H9 (cell line): ENCODE results near the gene FARP1. TPM values are rescaled to one million over a fixed set of nuclear protein-coding genes. Genes with fewer than 3 reads are reported as not detected.

Source experiments
- DNase-seq: peaks from one replicate; pipeline ENCODE4 v3.0.0-alpha.2; 2017
- H2AFZ ChIP-seq: one replicate; pipeline ENCODE4 v1.6.1; 2013; ENCODE audit warnings: mild to moderate bottlenecking, low read length, control low read depth, moderate library complexity
- H2AK5ac ChIP-seq: 2 replicates; pipeline ENCODE4 v1.6.1; 2013; ENCODE audit warnings: low read length, control low read depth, mixed read lengths; ENCODE audit not compliant: insufficient read length
- H2BK120ac ChIP-seq: one replicate; pipeline ENCODE4 v1.6.1; 2013; ENCODE audit warnings: low read depth, mild to moderate bottlenecking, low read length, control low read depth, inconsistent platforms; ENCODE audit not compliant: poor library complexity, severe bottlenecking
- H2BK12ac ChIP-seq: 2 replicates; pipeline ENCODE4 v1.6.1; 2013; ENCODE audit warnings: low read length, control low read depth, mixed read lengths, low read depth; ENCODE audit not compliant: insufficient read length
- H2BK15ac ChIP-seq: 2 replicates; pipeline ENCODE4 v1.6.1; 2013; ENCODE audit warnings: low read depth, low read length, control low read depth
- H2BK20ac ChIP-seq: one replicate; pipeline ENCODE4 v1.6.1; 2013; ENCODE audit warnings: low read depth, mild to moderate bottlenecking, low read length, control low read depth, inconsistent platforms; ENCODE audit not compliant: poor library complexity, severe bottlenecking
- H2BK5ac ChIP-seq: 2 replicates; pipeline ENCODE4 v1.6.1; 2013; ENCODE audit warnings: low read length, control low read depth, mixed read lengths; ENCODE audit not compliant: insufficient read length
- H3K14ac ChIP-seq: 2 replicates; pipeline ENCODE4 v1.6.1; 2013; ENCODE audit warnings: low read length, control low read depth; ENCODE audit not compliant: insufficient read depth
- H3K18ac ChIP-seq: 2 replicates; pipeline ENCODE4 v1.6.1; 2013; ENCODE audit warnings: low read depth, mild to moderate bottlenecking, mixed read lengths, low read length, control low read depth; ENCODE audit not compliant: insufficient read length
- H3K23ac ChIP-seq: 2 replicates; pipeline ENCODE4 v1.6.1; 2013; ENCODE audit warnings: low read length, control low read depth, mixed read lengths, low read depth; ENCODE audit not compliant: insufficient read length
- H3K23me2 ChIP-seq: 2 replicates; pipeline ENCODE4 v1.6.1; 2013; ENCODE audit warnings: low read depth, mild to moderate bottlenecking, mixed read lengths, low read length, control low read depth; ENCODE audit not compliant: insufficient read length, poor library complexity, severe bottlenecking
- H3K27ac ChIP-seq: 2 replicates; pipeline ENCODE4 v1.5.1; 2013; ENCODE audit warnings: low read length, control low read depth, mixed read lengths, low read depth; ENCODE audit not compliant: insufficient read length
- H3K27me3 ChIP-seq: 2 replicates; pipeline ENCODE4 v1.6.1; 2013; ENCODE audit warnings: low read length, control low read depth, inconsistent platforms; ENCODE audit not compliant: insufficient read depth
- H3K4ac ChIP-seq: 2 replicates; pipeline ENCODE4 v1.6.1; 2013; ENCODE audit warnings: low read depth, mild to moderate bottlenecking, control low read depth, inconsistent platforms, low read length, moderate library complexity
- H3K4me1 ChIP-seq: 2 replicates; pipeline ENCODE4 v1.6.1; 2013; ENCODE audit warnings: low read length, control low read depth, inconsistent platforms; ENCODE audit not compliant: insufficient read depth
- H3K4me2 ChIP-seq: 2 replicates; pipeline ENCODE4 v1.6.1; 2013; ENCODE audit warnings: low read length, control low read depth, mixed read lengths; ENCODE audit not compliant: insufficient read length, insufficient read depth
- H3K56ac ChIP-seq: 2 replicates; pipeline ENCODE4 v1.6.1; 2013; ENCODE audit warnings: low read depth, mild to moderate bottlenecking, mixed read lengths, low read length, control low read depth; ENCODE audit not compliant: insufficient read length
- H3K79me1 ChIP-seq: 2 replicates; pipeline ENCODE4 v1.6.1; 2013; ENCODE audit warnings: low read depth, mild to moderate bottlenecking, moderate library complexity, low read length, control low read depth, inconsistent platforms; ENCODE audit not compliant: insufficient read depth, poor library complexity, severe bottlenecking
- H3K79me2 ChIP-seq: 2 replicates; pipeline ENCODE4 v1.6.1; 2013; ENCODE audit warnings: low read length, control low read depth, inconsistent platforms; ENCODE audit not compliant: insufficient read depth
- H3K9ac ChIP-seq: 2 replicates; pipeline ENCODE4 v1.6.1; 2013; ENCODE audit warnings: low read length, control low read depth, mixed read lengths; ENCODE audit not compliant: insufficient read length; ENCODE audit errors: extremely low read depth
- H3K9me3 ChIP-seq: one replicate; pipeline ENCODE4 v1.6.1; 2013; ENCODE audit warnings: low read depth, low read length, inconsistent platforms; ENCODE audit not compliant: control insufficient read depth
- H3T11ph ChIP-seq: one replicate; pipeline ENCODE4 v1.6.1; 2013; ENCODE audit warnings: mild to moderate bottlenecking, low read length, control low read depth, inconsistent platforms
- H4K20me1 ChIP-seq: one replicate; pipeline ENCODE4 v1.6.1; 2013; ENCODE audit not compliant: control insufficient read depth, insufficient read length, insufficient read depth
- H4K5ac ChIP-seq: 2 replicates; pipeline ENCODE4 v1.6.1; 2013; ENCODE audit warnings: low read depth, mild to moderate bottlenecking, mixed read lengths, low read length, control low read depth; ENCODE audit not compliant: insufficient read length
- H4K8ac ChIP-seq: replicated peaks from 2 replicates; pipeline ENCODE4 v1.6.1; 2013; ENCODE audit warnings: low read length, control low read depth, mixed read lengths, low read depth; ENCODE audit not compliant: insufficient read length
- H4K91ac ChIP-seq: 2 replicates; pipeline ENCODE4 v1.6.1; 2013; ENCODE audit warnings: low read depth, mild to moderate bottlenecking, moderate library complexity, mixed read lengths, low read length, control low read depth; ENCODE audit not compliant: insufficient read length
- H3K27ac Mint-ChIP-seq, 3 experiments: 2 replicates in 2 of 3; 3 replicates in 1 of 3; pipeline ENCODE4 v1.8.0; 2020 to 2021; ENCODE audit warnings: mixed read lengths in 3 of 3, mild to moderate bottlenecking in 1 of 3, moderate library complexity in 1 of 3
- H3K27me3 Mint-ChIP-seq: 2 replicates; pipeline ENCODE4 v1.8.0; 2021; ENCODE audit warnings: low read depth, mild to moderate bottlenecking, moderate library complexity, mixed read lengths
- H3K36me3 Mint-ChIP-seq, 3 experiments: 2 replicates in 2 of 3; 3 replicates in 1 of 3; pipeline ENCODE4 v1.8.0; 2020 to 2021; ENCODE audit warnings: low read depth in 3 of 3, mixed read lengths in 3 of 3; ENCODE audit not compliant: insufficient read depth in 1 of 3
- H3K4me1 Mint-ChIP-seq, 2 experiments: 2 replicates each; pipeline ENCODE4 v1.8.0; 2020; ENCODE audit warnings: mixed read lengths in 2 of 2
- H3K4me3 Mint-ChIP-seq, 2 experiments: 2 replicates in 1 of 2; 3 replicates in 1 of 2; pipeline ENCODE4 v1.8.0; 2020 to 2021; ENCODE audit warnings: mild to moderate bottlenecking in 2 of 2, mixed read lengths in 2 of 2, moderate library complexity in 1 of 2
- H3K9me3 Mint-ChIP-seq, 2 experiments: 2 replicates in 1 of 2; 3 replicates in 1 of 2; pipeline ENCODE4 v1.8.0; 2020; ENCODE audit warnings: mild to moderate bottlenecking in 2 of 2, mixed read lengths in 2 of 2, moderate library complexity in 1 of 2
- CTCF ChIP-seq: fragments of 200-600 bp; sonication (generic); conservative IDR thresholded peaks from 3 replicates; pipeline ENCODE4 v1.8.0; 2021; ENCODE audit warnings: antibody characterized with exemption, mild to moderate bottlenecking
- WGBS: extraction: QIAGEN DNeasy Blood & Tissue Kit; methylation state at CpG from one replicate; pipeline ENCODE4 v1.1.7; 2013; ENCODE audit warnings: missing lambda C conversion rate, low lambda C conversion rate, mixed read lengths; ENCODE audit not compliant: insufficient read length; ENCODE audit errors: extremely low coverage; 5-methylcytosine and 5-hydroxymethylcytosine counted together
- total RNA-seq: library from RNA; stranded (reverse); gene quantifications from 2 replicates; pipeline ENCODE4 v1.2.1, GENCODE V29; 2021

Gene FARP1
- total RNA-seq, 1 experiment from 2014 or later: 95.9 TPM

- H3K4me1 Mint-ChIP-seq: peaks cover 81 to 90% of the 10 kb centered on the region in 2 experiments
- H3K4me2 ChIP-seq: no peak overlapping the region
- H3K56ac ChIP-seq: no peak overlapping the region
- H3T11ph ChIP-seq: no peak overlapping the region
- H3K27me3 ChIP-seq: no peaks in the 10 kb centered on the region
- no peaks in the 10 kb centered on the region for H3K23me2 ChIP-seq
- H4K5ac ChIP-seq: no peak overlapping the region
- H3K4me1 ChIP-seq: peaks cover 7% of the 10 kb centered on the region; the same call in 1 of the 2 replicates
- H3K14ac ChIP-seq: no peak overlapping the region
- peaks cover 39% of the 10 kb centered on the region; the same call in 1 of the 2 replicates for H3K79me2 ChIP-seq
- H4K20me1 ChIP-seq: no peaks in the 10 kb centered on the region
- no peak overlapping the region for H3K18ac ChIP-seq
- H3K36me3 Mint-ChIP-seq: peaks cover 0 to 3% (median 2%) of the 10 kb centered on the region in 3 experiments; a peak in 3 of 7 replicates
- no peak overlapping the region for H4K91ac ChIP-seq
- no peak overlapping the region for H2BK15ac ChIP-seq
- H2BK120ac ChIP-seq: no peak overlapping the region
- no peak overlapping the region for H2BK20ac ChIP-seq
- no CpG with 5 or more reads among the region's 8 CpGs for WGBS
- no peak overlapping the region for H4K8ac ChIP-seq
- no peaks in the 10 kb centered on the region for H3K27me3 Mint-ChIP-seq
- no peak overlapping the region for H2AK5ac ChIP-seq
- H3K23ac ChIP-seq: no peak overlapping the region
- no peak overlapping the region for H2BK12ac ChIP-seq
- no peak overlapping the region for H2AFZ ChIP-seq
- no peaks in the 10 kb centered on the region for H3K9me3 Mint-ChIP-seq
- H3K9me3 ChIP-seq: no peaks in the 10 kb centered on the region
- H2BK5ac ChIP-seq: no peak overlapping the region
- no peak for TF ChIP-seq CTCF
- peaks cover 11% of the 10 kb centered on the region for H3K79me1 ChIP-seq
- H3K9ac ChIP-seq: no peak overlapping the region
- H3K27ac ChIP-seq: no peak overlapping the region
- H3K4ac ChIP-seq: no peak overlapping the region
- peak overlapping the region; percentile 23 to 73 (median 63); a peak in 5 of 7 replicates for H3K27ac Mint-ChIP-seq
- H3K4me3 Mint-ChIP-seq: no peak overlapping the region; a peak in 1 of 5 replicates
- no peak for DNase-seq
Measured at GRCh38 chr13:98486412-98486811, 343.5 kb downstream of the FARP1 start.
